Type B pancreatic cell (in vitro differentiated cells): ENCODE data around the gene ALKBH6. TPM values are rescaled to one million over a fixed set of nuclear protein-coding genes. Genes with fewer than 3 reads are reported as not detected.

Experiments
- DNase-seq: peaks from one replicate; pipeline ENCODE4 v3.0.0; 2021; ENCODE audit warnings: mixed read lengths; ENCODE audit not compliant: unreplicated experiment; ENCODE audit errors: extremely low spot score
- H3K27ac Mint-ChIP-seq: 2 replicates; pipeline ENCODE4 v1.8.0; 2021; ENCODE audit warnings: mild to moderate bottlenecking, mixed read lengths
- H3K27me3 Mint-ChIP-seq: 2 replicates; pipeline ENCODE4 v1.8.0; 2021; ENCODE audit warnings: mixed read lengths
- H3K36me3 Mint-ChIP-seq: 2 replicates; pipeline ENCODE4 v1.8.0; 2021; ENCODE audit warnings: mixed read lengths
- H3K4me1 Mint-ChIP-seq: one replicate; pipeline ENCODE4 v1.8.0; 2021; ENCODE audit warnings: mixed read lengths; ENCODE audit not compliant: unreplicated experiment
- H3K4me3 Mint-ChIP-seq: 2 replicates; pipeline ENCODE4 v1.8.0; 2021; ENCODE audit warnings: mild to moderate bottlenecking, mixed read lengths
- H3K9me3 Mint-ChIP-seq: 2 replicates; pipeline ENCODE4 v1.8.0; 2021; ENCODE audit warnings: mixed read lengths
- total RNA-seq: library from RNA; stranded (reverse); gene quantifications from 2 replicates; pipeline ENCODE4 v1.2.1, GENCODE V29; 2021; ENCODE audit warnings: low replicate concordance
- TF ChIP-seq, protein P1 (sequence below): fragments of 200-600 bp; sonication (generic); conservative IDR thresholded peaks from 2 replicates; pipeline ENCODE4 v1.5.0; 2021; ENCODE audit warnings: antibody characterized with exemption, mild to moderate bottlenecking

Gene ALKBH6
- total RNA-seq, 1 donor from 2014 or later: 24.8 TPM

DNA sequence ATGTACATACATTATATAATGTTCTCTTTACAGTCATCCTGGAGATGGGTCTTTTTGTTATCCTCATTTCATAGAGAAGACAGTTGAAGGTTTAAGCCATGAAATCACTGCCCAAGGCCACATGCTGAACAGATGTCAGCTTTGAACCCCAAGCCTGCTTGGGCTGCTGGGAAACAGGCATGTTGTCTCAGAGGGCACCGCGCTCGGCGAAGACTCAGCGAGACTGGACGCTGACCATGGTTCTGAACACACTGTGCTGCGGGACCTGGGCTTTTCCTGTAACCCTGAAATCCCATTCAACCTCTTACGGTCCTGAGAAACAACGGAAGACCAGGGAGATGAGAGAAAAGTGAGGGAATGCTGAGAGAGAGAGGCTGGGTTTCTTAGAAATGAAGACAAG is 50.5 kb downstream of the ALKBH6 start:
- H3K27me3 Mint-ChIP-seq: peaks cover 45% of the 10 kb centered on the region
- no peaks in the 10 kb centered on the region for H3K36me3 Mint-ChIP-seq
- TF ChIP-seq, protein P1, sequence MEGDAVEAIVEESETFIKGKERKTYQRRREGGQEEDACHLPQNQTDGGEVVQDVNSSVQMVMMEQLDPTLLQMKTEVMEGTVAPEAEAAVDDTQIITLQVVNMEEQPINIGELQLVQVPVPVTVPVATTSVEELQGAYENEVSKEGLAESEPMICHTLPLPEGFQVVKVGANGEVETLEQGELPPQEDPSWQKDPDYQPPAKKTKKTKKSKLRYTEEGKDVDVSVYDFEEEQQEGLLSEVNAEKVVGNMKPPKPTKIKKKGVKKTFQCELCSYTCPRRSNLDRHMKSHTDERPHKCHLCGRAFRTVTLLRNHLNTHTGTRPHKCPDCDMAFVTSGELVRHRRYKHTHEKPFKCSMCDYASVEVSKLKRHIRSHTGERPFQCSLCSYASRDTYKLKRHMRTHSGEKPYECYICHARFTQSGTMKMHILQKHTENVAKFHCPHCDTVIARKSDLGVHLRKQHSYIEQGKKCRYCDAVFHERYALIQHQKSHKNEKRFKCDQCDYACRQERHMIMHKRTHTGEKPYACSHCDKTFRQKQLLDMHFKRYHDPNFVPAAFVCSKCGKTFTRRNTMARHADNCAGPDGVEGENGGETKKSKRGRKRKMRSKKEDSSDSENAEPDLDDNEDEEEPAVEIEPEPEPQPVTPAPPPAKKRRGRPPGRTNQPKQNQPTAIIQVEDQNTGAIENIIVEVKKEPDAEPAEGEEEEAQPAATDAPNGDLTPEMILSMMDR: no peak
- no peak overlapping the region for H3K4me3 Mint-ChIP-seq
- DNase-seq: no peak
- H3K9me3 Mint-ChIP-seq: no peaks in the 10 kb centered on the region
- no peaks in the 10 kb centered on the region for H3K4me1 Mint-ChIP-seq
- H3K27ac Mint-ChIP-seq: no peak overlapping the region

GRCh38 chr19:35960432-35960972 is 53.5 kb downstream of the ALKBH6 start:
- DNase-seq: no peak
- TF ChIP-seq, protein P1: no peak
- Mint-ChIP-seq H3K9me3 (peaks cover 4% of the 10 kb centered on the region), H3K27ac (no peak overlapping the region), H3K36me3 (no peaks in the 10 kb centered on the region), H3K4me1 (no peaks in the 10 kb centered on the region), H3K4me3 (no peak overlapping the region), H3K27me3 (peaks cover 61% of the 10 kb centered on the region)

DNA sequence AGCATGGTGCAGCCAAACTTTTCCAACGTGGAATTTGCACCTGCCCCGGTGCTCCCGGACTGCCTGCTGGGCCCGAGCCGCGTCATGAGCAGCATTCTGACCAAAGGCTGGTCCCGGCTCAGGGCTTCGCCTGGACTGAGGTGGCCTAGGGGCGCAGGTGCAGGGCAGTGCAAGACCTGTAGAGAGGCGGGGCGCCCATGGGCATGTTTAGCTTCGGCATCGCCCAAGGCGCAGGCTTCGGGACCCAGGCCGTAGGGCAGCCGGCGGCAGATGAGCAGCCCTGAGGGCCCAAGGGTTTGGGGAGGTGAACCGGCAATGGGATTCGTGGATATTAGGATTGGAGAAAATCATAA is 54.1 kb downstream of the ALKBH6 start:
- Mint-ChIP-seq H3K4me1 (no peaks in the 10 kb centered on the region), H3K4me3 (no peak overlapping the region), H3K36me3 (no peaks in the 10 kb centered on the region), H3K27me3 (peaks cover 60% of the 10 kb centered on the region), H3K9me3 (peaks cover 4% of the 10 kb centered on the region), H3K27ac (no peak overlapping the region)
- TF ChIP-seq, protein P1: no peak
- DNase-seq: no peak

Other genes starting within 250 kb of the ALKBH6 start
- 16.3 and 71.8 TPM in 2 replicates for gene ARHGAP33, start 238.6 kb downstream of the ALKBH6 start, total RNA-seq
- gene PRODH2, start 201.4 kb downstream of the ALKBH6 start, total RNA-seq: 11.5 and 20.6 TPM in 2 replicates
- 1.9 TPM in 2 replicates for gene NPHS1, start 161.7 kb downstream of the ALKBH6 start, total RNA-seq
- 3.3 and 3.5 TPM in 2 replicates for gene KIRREL2, start 157.3 kb downstream of the ALKBH6 start, total RNA-seq
- gene APLP1, start 145.6 kb downstream of the ALKBH6 start, total RNA-seq: 43.3 and 120 TPM in 2 replicates
- gene NFKBID, start 113.7 kb downstream of the ALKBH6 start, total RNA-seq: 9.1 and 11.6 TPM in 2 replicates
- gene HCST, start 111.7 kb downstream of the ALKBH6 start, total RNA-seq: 1.0 and 1.3 TPM in 2 replicates
- not detected in 2 replicates for gene TYROBP, start 105.9 kb downstream of the ALKBH6 start, total RNA-seq
- 17.3 and 22.6 TPM in 2 replicates for gene LRFN3, start 77.8 kb downstream of the ALKBH6 start, total RNA-seq
- gene SDHAF1, start 19.0 kb downstream of the ALKBH6 start, total RNA-seq: 16.1 and 17.3 TPM in 2 replicates
- gene SYNE4, start 5.4 kb downstream of the ALKBH6 start, total RNA-seq: 8.7 and 14.5 TPM in 2 replicates
- 5.6 and 51.1 TPM in 2 replicates for gene CLIP3, start 18.7 kb upstream of the ALKBH6 start, total RNA-seq
- gene THAP8, start 40.1 kb upstream of the ALKBH6 start, total RNA-seq: 4.9 and 6.4 TPM in 2 replicates
- gene WDR62, start 40.7 kb upstream of the ALKBH6 start, total RNA-seq: 3.3 and 12.5 TPM in 2 replicates
- not detected in 2 replicates for gene OVOL3, start 96.9 kb upstream of the ALKBH6 start, total RNA-seq
- gene POLR2I, start 100.7 kb upstream of the ALKBH6 start, total RNA-seq: 74.7 and 81.7 TPM in 2 replicates
- gene TBCB, start 101.3 kb upstream of the ALKBH6 start, total RNA-seq: 106 and 148 TPM in 2 replicates
- 426 and 510 TPM in 2 replicates for gene CAPNS1, start 125.9 kb upstream of the ALKBH6 start, total RNA-seq
- gene COX7A1, start 138.2 kb upstream of the ALKBH6 start, total RNA-seq: not detected in 2 replicates
- gene ZNF565, start 200.5 kb upstream of the ALKBH6 start, total RNA-seq: 5.6 and 6.8 TPM in 2 replicates
- gene ZNF146, start 200.9 kb upstream of the ALKBH6 start, total RNA-seq: 92.6 and 110 TPM in 2 replicates